ENCODE results near the gene RBM4.

GRCh38 chr11:66593650-66594049 is 44.9 kb upstream of the RBM4 start:
- TF ChIP-seq CTCF (IDR thresholded peaks at IDR 0.05 in 4 of 5, conservative IDR thresholded peaks at IDR 0.05 in 1 of 5) (no peak), POLR2A (IDR thresholded peaks at IDR 0.05) (no peak)

All from gastrocnemius medialis (tissue), 4 donors.